22Rv1 (cell line): ENCODE measurements around the gene DOCK8.

Source experiments
- H3K27ac ChIP-seq: fragments of 450-650 bp; 2 replicates; pipeline ENCODE4 v1.5.1; 2017
- CTCF ChIP-seq: fragments of 450-650 bp; IDR thresholded peaks from 2 replicates; pipeline ENCODE4 v1.5.1; 2017; ENCODE audit warnings: mild to moderate bottlenecking
- ZFX ChIP-seq: fragments of 450-650 bp; IDR thresholded peaks from 2 replicates; pipeline ENCODE4 v1.6.1; 2017; ENCODE audit warnings: antibody characterized with exemption, borderline replicate concordance

The DOCK8 gene

DNA sequence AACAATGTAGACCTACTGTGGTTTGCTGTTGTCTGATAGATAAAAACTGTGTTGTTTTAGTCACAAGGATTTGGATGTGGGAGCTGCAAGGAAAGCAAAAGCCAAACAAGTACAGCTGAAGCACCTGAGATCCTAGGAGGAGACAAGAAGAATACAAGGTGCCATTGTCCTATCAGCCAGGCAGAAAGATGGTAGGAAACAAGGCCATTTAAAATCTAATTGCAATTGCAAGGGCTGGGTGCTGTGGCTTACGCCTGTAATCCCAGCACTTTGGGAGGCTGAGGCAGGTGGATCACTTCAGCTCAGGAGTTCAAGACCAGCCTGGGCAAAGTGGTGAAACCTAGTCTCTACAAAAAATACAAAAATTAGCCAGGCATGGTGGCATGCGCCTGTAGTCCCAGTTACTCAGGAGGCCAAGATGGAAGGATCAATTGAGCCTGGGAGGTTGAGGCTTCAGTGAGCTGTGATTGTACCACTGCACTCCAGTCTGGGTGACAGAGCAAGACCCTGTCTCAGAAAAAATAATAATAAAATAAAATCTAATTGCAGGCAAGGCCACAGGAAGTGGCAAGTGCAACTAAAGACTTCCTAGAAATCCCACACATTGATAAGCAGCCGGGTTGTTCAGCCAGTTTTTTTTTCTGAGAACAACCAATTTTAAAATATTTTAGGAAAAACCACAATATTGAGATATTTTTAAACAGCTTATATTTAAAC, 22.6 kb downstream of the DOCK8 start:
- TF ChIP-seq ZFX (no peak), CTCF (no peak)
- H3K27ac ChIP-seq, result no peak overlapping the region

DNA sequence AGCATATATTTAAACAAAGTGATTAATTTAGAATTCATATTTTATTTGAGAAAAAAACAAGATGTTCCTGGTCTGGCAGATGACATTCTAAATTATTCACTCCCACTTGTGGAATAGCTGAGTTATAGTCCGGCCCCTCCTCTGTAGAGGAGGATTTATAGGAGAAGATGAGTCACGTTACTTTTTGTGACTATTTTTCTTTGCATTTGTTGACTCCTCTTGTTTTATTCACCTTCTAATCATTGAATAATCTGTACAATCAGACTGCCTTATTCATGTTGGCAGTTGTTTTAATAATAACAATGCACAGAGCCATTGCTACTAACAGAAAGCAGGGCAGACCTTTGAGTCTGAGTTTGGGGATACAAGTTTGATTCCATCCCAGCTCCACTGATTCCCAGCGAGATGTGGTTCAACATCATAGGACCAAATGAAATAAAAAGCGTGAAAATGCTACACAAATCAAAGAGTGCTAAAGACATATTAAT, 23.2 kb downstream of the DOCK8 start:
- no peak for TF ChIP-seq CTCF
- TF ChIP-seq ZFX, result no peak
- H3K27ac ChIP-seq, result no peak overlapping the region

GRCh38 chr9:242461-243080, 27.9 kb downstream of the DOCK8 start:
- TF ChIP-seq ZFX (no peak), CTCF (no peak)
- peak overlapping the region; percentile 57 for H3K27ac ChIP-seq

DNA sequence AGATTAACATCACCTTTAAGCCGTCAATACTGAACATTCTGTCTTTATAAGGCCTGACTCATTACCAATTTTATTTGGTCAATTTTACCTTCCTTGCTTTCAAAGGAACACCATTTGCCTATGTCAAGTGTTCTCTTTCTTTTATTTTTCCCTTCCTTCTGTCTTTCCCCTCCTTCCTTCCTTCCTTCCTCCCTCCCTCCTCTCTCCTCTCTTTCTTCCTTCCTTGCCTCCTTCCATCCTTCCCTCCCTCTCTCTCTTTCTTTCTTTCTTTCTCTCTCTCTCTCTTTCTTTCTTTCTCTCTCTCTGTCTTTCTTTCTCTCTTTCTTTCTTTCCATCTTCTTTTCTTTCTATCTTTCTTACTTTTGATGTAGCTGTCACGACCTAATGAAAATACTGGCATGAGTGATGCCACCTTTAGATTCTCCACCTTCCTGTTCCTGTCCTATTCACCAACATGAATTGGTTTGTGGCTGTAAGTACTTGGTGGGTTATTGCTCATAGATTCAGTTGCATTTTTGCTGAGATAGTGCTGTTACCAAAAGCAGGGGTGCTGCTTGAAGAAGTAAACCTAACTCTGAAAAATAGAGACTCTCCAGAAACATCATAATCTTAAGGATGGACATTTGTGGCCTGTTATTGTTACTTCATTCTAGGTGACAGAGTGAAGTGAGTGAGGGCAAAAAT, 33.8 kb downstream of the DOCK8 start:
- no peak for TF ChIP-seq ZFX
- no peak for TF ChIP-seq CTCF
- H3K27ac ChIP-seq, result no peak overlapping the region

GRCh38 chr9:249025-249424, 34.4 kb downstream of the DOCK8 start:
- TF ChIP-seq CTCF (no peak), ZFX (no peak)
- H3K27ac ChIP-seq, result no peak overlapping the region

DNA sequence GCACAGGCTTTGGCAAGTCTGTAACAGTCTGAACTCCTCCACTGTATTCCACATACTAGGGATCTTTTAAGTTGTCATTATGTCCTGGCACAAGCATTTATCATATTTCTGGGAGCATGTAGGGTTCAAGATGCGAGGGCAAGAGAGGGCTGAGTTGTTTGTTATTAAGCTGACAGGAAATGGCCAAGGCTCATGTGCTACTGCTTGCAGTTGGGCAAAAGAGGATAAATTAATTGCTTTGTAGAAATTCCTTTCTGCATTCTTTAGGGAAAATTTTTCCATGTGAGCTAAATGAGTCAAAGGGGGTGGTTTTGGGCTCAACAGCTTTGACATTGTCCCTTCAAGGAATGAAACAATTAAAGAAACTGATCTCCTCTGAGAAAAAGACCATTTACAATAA, 35.4 kb downstream of the DOCK8 start:
- H3K27ac ChIP-seq, result no peak overlapping the region
- TF ChIP-seq ZFX (no peak), CTCF (no peak)

DNA sequence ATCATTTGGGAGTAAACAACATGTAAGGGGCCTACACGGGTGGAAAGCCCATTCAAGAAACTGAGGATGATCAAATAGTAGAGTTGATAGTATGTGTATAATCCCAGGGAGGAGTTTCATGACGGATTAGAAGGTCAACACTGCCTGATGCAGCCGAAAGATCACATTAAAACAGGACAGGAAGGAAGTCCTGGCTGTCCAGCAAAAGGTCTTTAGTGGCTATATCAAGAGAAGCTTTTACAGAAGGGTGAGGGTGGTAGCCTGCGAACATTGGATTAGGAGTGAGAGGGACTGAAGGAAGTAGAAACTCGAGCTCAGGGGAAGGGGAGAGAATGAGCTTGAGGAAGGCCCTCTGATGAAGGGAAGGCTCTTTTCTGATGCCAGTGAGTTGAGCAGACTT, 36.0 kb downstream of the DOCK8 start:
- no peak overlapping the region for H3K27ac ChIP-seq
- no peak for TF ChIP-seq ZFX
- no peak for TF ChIP-seq CTCF
